Subcutaneous adipose tissue (tissue), 4 donors: ENCODE data around the gene KLHL15. TPM values are rescaled to one million over a fixed set of nuclear protein-coding genes. Genes with fewer than 3 reads are reported as not detected.

Experiments
- total RNA-seq, 4 donors: library from RNA; depleted of rRNA; stranded (reverse); fragments of >200 nt; gene quantifications; one replicate each; pipeline ENCODE4 v1.1.0, GENCODE V29; 2016
- TF ChIP-seq, protein P1 (sequence below): fragments of 450-650 bp; IDR thresholded peaks from one replicate; pipeline ENCODE4 v1.5.1; 2016; ENCODE audit warnings: low read depth, mild to moderate bottlenecking, control low read depth, antibody characterized with exemption, moderate library complexity

Gene KLHL15
- total RNA-seq, 4 donors from 2014 or later = 7.7 to 10.5 (median 9.5) TPM

DNA sequence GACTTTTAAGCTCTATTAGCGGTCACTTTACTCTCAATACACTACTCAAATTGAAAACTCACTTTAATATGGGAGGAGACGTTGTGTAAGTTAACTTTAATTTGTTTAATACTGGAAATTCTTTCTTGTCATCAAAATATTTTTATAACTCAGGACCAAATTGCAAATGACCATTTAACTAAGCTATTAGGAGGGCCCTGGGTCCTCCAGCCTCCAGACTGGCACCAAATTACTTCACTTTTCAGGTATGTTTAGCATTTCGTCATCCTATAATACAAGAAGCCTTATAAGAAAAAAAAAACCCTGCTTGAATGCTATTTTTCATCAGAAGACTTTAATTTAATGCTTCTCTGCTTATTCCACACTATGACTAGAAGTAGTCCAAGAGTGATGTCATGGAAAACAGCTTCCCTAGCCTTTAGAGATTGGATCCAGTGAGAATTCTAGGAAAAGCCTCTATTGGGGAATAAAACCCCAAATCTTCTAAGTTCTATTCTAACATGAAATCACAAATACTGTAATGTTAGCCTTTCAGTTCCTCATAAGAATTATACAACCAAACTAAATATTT lies 6.6 kb downstream of the KLHL15 start:
- TF ChIP-seq, protein P1, sequence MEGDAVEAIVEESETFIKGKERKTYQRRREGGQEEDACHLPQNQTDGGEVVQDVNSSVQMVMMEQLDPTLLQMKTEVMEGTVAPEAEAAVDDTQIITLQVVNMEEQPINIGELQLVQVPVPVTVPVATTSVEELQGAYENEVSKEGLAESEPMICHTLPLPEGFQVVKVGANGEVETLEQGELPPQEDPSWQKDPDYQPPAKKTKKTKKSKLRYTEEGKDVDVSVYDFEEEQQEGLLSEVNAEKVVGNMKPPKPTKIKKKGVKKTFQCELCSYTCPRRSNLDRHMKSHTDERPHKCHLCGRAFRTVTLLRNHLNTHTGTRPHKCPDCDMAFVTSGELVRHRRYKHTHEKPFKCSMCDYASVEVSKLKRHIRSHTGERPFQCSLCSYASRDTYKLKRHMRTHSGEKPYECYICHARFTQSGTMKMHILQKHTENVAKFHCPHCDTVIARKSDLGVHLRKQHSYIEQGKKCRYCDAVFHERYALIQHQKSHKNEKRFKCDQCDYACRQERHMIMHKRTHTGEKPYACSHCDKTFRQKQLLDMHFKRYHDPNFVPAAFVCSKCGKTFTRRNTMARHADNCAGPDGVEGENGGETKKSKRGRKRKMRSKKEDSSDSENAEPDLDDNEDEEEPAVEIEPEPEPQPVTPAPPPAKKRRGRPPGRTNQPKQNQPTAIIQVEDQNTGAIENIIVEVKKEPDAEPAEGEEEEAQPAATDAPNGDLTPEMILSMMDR = no peak

- TF ChIP-seq, protein P1 = no peak
Measured at GRCh38 chrX:24019448-24019847, 7.5 kb downstream of the KLHL15 start.

DNA sequence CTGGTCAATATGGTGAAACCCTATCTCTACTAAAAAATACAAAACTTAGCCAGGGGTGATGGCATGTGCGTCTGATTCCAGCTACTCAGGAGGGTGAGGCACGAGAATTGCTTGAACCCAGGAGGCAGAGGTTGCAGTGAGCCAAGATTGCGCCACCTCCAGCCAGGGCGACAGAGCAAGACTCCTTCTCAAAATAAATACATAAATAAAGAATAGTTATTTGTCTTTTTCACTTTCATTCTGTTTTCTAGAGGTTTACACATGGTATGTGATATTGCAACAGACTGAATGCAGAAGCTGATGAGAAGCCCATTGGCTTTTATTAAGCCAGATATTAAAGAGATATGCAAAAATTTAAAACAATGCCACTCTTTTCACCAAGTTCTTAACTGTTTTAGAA lies 8.2 kb downstream of the KLHL15 start:
- TF ChIP-seq, protein P1 = no peak

DNA sequence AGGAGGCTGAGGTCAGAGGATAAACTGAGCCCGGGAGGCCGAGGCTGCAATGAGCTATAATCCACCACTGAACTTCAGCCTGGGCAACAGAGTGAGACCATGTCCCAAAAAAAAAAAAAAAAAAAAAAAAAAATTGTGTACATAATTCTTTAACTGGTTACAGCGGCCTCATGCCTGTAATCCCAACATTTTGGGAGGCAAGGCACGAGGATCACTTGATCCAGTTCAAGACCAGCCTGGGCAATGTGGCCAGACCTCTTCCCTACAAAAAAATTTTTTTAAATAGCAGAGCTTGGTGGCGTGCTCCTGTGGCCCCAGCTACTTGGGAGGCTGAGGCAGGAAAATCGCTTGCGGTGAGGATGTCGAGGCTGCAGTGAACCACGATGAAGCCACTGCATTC lies 9.3 kb downstream of the KLHL15 start:
- TF ChIP-seq, protein P1 = no peak

DNA sequence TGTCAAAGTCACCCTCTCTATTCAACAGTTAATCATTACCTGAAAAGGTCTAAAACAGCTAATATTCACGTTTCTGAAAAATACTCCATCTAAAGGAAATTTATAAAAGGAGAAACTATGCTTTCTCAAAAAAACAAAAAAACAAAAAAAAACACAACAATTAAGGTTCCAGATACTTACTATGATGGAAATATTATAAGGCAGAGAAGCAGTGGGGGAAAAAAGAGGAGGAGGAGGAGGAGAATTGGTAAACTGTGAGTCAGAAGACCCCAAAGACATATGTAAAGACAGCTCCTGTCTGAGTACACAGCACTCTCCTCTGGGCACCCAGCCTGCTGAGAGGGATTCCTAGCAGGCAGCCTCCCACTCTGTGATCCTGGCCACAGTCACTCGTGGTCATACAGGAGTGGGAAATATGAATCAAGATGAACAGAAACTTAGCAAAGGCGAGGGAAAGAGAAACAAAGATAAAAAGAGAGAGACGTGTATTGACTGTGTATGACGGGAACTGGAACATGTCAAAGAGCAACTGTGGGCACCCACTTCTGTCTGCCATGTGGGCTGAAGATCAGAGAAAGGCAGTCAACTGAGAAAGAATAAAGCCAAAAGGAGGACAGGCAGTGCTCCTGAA lies 12.5 kb downstream of the KLHL15 start:
- TF ChIP-seq, protein P1 = no peak

GRCh38 chrX:24012266-24012665 lies 14.7 kb downstream of the KLHL15 start:
- TF ChIP-seq, protein P1 = no peak

DNA sequence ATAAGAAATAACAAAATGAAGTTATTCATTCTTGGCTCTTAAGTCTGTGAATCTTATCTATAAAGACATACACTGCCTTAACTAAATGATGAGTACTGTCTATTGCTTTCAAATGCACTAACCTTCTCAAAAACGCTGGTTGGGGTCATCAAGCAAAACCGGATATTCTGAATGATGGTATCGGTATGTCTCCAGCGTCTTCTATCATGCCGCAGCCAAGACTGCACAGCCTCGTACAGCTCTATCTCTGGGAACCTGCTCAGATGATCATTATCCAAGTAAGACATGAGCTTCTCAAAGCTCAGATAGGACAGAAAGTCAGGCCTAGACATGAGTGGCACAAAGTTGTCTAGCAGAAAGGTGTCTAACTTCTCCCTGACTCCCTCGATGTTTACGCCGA lies 21.1 kb downstream of the KLHL15 start:
- TF ChIP-seq, protein P1 = no peak
